OCI-LY3 (cell line): Measurements from ENCODE around the gene WNT7B.

Source experiments
- H2AFZ ChIP-seq: fragments of 200-600, 300-600 bp; shearing (Covaris generic); 2 replicates; pipeline ENCODE4 v1.6.0; 2014; ENCODE audit warnings: antibody characterized with exemption, low read depth, low read length
- H3K27ac ChIP-seq: fragments of 200-600, 300-600 bp; sonication (generic); 2 replicates; pipeline ENCODE4 v1.5.1; 2014; ENCODE audit warnings: mild to moderate bottlenecking, low read length, moderate library complexity, mixed read lengths
- H3K27me3 ChIP-seq: fragments of 200-600, 300-600 bp; sonication (generic); 2 replicates; pipeline ENCODE4 v1.6.1; 2014; ENCODE audit warnings: low read depth, low read length, mixed read lengths
- H3K36me3 ChIP-seq: fragments of 200-600, 300-600 bp; sonication (generic); replicated peaks from 2 replicates; pipeline ENCODE3; 2014; ENCODE audit warnings: low read depth, low read length, mixed read lengths
- H3K4me1 ChIP-seq: fragments of 300-600, 200-600 bp; sonication (generic); 2 replicates; pipeline ENCODE4 v1.6.1; 2014; ENCODE audit warnings: low read length, mixed read lengths
- H3K4me2 ChIP-seq: fragments of 200-600, 300-600 bp; sonication (generic); 2 replicates; pipeline ENCODE4 v1.6.1; 2014; ENCODE audit warnings: low read length, mixed read lengths
- H3K4me3 ChIP-seq: fragments of 300-600, 200-600 bp; sonication (generic); 2 replicates; pipeline ENCODE4 v1.5.1; 2014; ENCODE audit warnings: antibody characterized with exemption, mild to moderate bottlenecking, low read length, moderate library complexity
- H3K79me2 ChIP-seq: fragments of 300-600, 200-600 bp; shearing (Covaris generic); 2 replicates; pipeline ENCODE4 v1.6.1; 2014; ENCODE audit warnings: mild to moderate bottlenecking, low read length, mixed read lengths
- H3K9ac ChIP-seq: fragments of 300-600, 200-600 bp; shearing (Covaris generic); 2 replicates; pipeline ENCODE4 v1.6.0; 2014; ENCODE audit warnings: mild to moderate bottlenecking, low read length, moderate library complexity
- H3K9me3 ChIP-seq: fragments of 200-600, 300-600 bp; shearing (Covaris generic); 2 replicates; pipeline ENCODE4 v1.6.1; 2014; ENCODE audit warnings: low read length, mixed read lengths; ENCODE audit not compliant: insufficient read depth
- H4K20me1 ChIP-seq: fragments of 200-600, 300-600 bp; sonication (generic); 2 replicates; pipeline ENCODE4 v1.6.1; 2016; ENCODE audit warnings: low read length, mixed read lengths; ENCODE audit not compliant: insufficient read depth
- CTCF ChIP-seq: fragments of 200-600, 300-600 bp; sonication (generic); IDR thresholded peaks from 2 replicates; pipeline ENCODE4 v1.5.1; 2014; ENCODE audit warnings: antibody characterized with exemption, low read length, low read depth
- EZH2phosphoT487 ChIP-seq: fragments of 200-600 bp; shearing (Covaris generic); IDR thresholded peaks from 2 replicates; pipeline ENCODE4 v1.6.1; 2018; ENCODE audit warnings: antibody characterized with exemption, mixed run types, low read depth

The WNT7B gene

GRCh38 chr22:45980761-45981160 lies 3.8 kb upstream of the WNT7B start:
- Histone ChIP-seq H3K79me2 (no peaks in the 10 kb centered on the region), H3K4me2 (no peak overlapping the region)
- TF ChIP-seq CTCF (no peak), EZH2phosphoT487 (no peak)

GRCh38 chr22:45980268-45980570 lies 3.3 kb upstream of the WNT7B start:
- H3K4me3 ChIP-seq: no peak overlapping the region
- no peak overlapping the region for H3K9ac ChIP-seq
- 0 out of 2 replicates have a peak, but pooled peaks cover 4% of the 10 kb centered on the region for H3K9me3 ChIP-seq
- no peak overlapping the region for H3K27ac ChIP-seq
- H3K27me3 ChIP-seq: peaks cover 5% of the 10 kb centered on the region; the same call in 1 of the 2 replicates
- no peaks in the 10 kb centered on the region for H3K36me3 ChIP-seq
- no peaks in the 10 kb centered on the region for H3K79me2 ChIP-seq
- H2AFZ ChIP-seq: no peak overlapping the region
- H3K4me2 ChIP-seq: no peak overlapping the region
- H3K4me1 ChIP-seq: peaks cover 7% of the 10 kb centered on the region
- H4K20me1 ChIP-seq: no peaks in the 10 kb centered on the region
- TF ChIP-seq EZH2phosphoT487 (no peak), CTCF (no peak)

More at GRCh38 chr22:45980761-45981160, 3.8 kb upstream of the WNT7B start:
- no peak overlapping the region for H3K27ac ChIP-seq
- no peaks in the 10 kb centered on the region for H3K36me3 ChIP-seq
- no peak overlapping the region for H2AFZ ChIP-seq
- peaks cover 5% of the 10 kb centered on the region; the same call in 1 of the 2 replicates for H3K27me3 ChIP-seq
- no peak overlapping the region for H3K9ac ChIP-seq
- no peaks in the 10 kb centered on the region for H4K20me1 ChIP-seq
- H3K4me1 ChIP-seq: peaks cover 7% of the 10 kb centered on the region
- H3K4me3 ChIP-seq: no peak overlapping the region
- H3K9me3 ChIP-seq: 0 out of 2 replicates have a peak, but pooled peaks cover 5% of the 10 kb centered on the region

GRCh38 chr22:45978275-45978713 lies 1.3 kb upstream of the WNT7B start:
- Histone ChIP-seq H3K4me3 (peak overlapping the region; percentile 85), H3K79me2 (no peaks in the 10 kb centered on the region), H4K20me1 (no peaks in the 10 kb centered on the region), H3K9me3 (no peaks in the 10 kb centered on the region), H3K27me3 (peaks cover 5% of the 10 kb centered on the region; the same call in 1 of the 2 replicates), H3K27ac (no peak overlapping the region), H3K4me1 (peaks cover 7% of the 10 kb centered on the region), H3K4me2 (peak overlapping the region; percentile 92), H2AFZ (peak overlapping the region; percentile 57; the same call in 1 of the 2 replicates), H3K36me3 (no peaks in the 10 kb centered on the region), H3K9ac (peak overlapping the region; percentile 67)
- TF ChIP-seq CTCF (peak; percentile 54; the same call in 1 of the 2 replicates), EZH2phosphoT487 (no peak)

- Histone ChIP-seq H3K79me2 (no peaks in the 10 kb centered on the region), H3K9me3 (no peaks in the 10 kb centered on the region), H2AFZ (no peak overlapping the region; the same call in 1 of the 2 replicates), H3K27me3 (peaks cover 5% of the 10 kb centered on the region; the same call in 1 of the 2 replicates), H4K20me1 (no peaks in the 10 kb centered on the region), H3K4me1 (peaks cover 7% of the 10 kb centered on the region), H3K36me3 (no peaks in the 10 kb centered on the region), H3K27ac (no peak overlapping the region), H3K4me2 (peak overlapping the region; percentile 92), H3K4me3 (peak overlapping the region; percentile 85; the same call in 1 of the 2 replicates), H3K9ac (no peak overlapping the region)
- TF ChIP-seq CTCF (no peak), EZH2phosphoT487 (no peak)
Measured at GRCh38 chr22:45977551-45978274, 751 bp upstream of the WNT7B start.
